ENCODE results near the gene EIF4G3. TPM values are rescaled to one million over a fixed set of nuclear protein-coding genes. Genes with fewer than 3 reads are reported as not detected.
A peak's percentile ranks its signal among the peaks of the same experiment; 100 is the strongest.

EIF4G3 gene
- total RNA-seq, 1 donor from 2014 or later: 66.0 TPM

DNA sequence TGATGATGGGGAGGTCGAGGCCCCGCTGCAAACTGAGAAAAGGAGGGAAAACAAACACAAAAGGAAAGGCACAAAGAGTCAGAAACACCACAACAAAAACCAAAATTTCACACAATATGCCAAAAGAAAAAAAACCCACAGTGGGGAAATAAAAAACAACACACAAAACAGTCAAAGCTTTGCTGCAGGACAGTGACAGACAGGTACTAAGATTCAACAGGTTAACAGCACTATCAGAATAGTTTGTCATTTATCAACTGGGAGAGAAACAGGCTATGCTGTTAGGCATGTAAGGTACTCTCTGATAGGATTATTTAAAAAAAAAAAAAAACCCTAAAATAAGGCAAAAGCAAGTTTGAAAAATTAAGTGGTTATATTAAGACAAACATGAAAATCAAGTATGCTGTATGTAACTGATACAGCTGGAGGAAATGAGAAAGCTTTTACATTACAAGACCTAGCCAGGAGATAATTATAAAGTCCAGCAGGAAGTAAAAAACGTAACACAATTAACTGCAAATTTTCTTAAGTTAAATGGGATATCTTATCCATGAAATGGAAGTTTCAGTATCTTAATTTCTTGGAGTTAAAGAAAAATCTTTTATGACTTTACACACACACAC, 179.0 kb downstream of the EIF4G3 start:
- intact Hi-C loops (cut with micrococcal nuclease): loop anchor here (10.0 kb wide), 1 partner anchor 297 kb away; the partner anchor contains the start of gene ECE1
- Mint-ChIP-seq H3K4me1 (ENCODE audit: low read depth) (peaks cover 40% of the 10 kb centered on the region), H3K27ac (no peak overlapping the region), H3K4me3 (ENCODE audit: low read depth) (no peak overlapping the region), H3K36me3 (ENCODE audit: low read depth) (peaks cover 17% of the 10 kb centered on the region), H3K9me3 (no peaks in the 10 kb centered on the region), H3K27me3 (ENCODE audit: low read depth) (no peaks in the 10 kb centered on the region)
- DNase-seq (ENCODE audit: low spot score): no peak

DNA sequence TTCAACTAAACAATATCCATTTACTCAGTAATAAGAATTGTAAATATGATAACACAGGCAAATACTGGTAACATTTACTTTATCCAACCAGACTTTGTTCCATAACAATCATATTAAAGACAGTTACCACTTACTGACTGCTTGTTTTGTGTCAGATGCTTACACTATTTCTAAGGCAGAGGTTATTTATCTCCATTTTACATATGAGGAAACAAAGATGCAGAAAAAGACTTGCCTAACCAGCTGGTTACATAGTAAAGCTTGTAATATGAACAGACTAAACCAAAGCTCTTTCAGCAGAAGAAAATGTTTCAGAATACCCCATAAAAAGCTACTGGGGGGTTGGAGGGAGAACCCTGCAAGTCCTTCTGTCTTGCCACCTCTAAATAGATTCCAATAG, 180.1 kb downstream of the EIF4G3 start:
- Mint-ChIP-seq H3K4me3 (ENCODE audit: low read depth) (no peak overlapping the region), H3K36me3 (ENCODE audit: low read depth) (peaks cover 15% of the 10 kb centered on the region), H3K9me3 (no peaks in the 10 kb centered on the region), H3K27me3 (ENCODE audit: low read depth) (no peaks in the 10 kb centered on the region), H3K4me1 (ENCODE audit: low read depth) (peaks cover 51% of the 10 kb centered on the region), H3K27ac (no peak overlapping the region)
- intact Hi-C loops (cut with micrococcal nuclease): loop anchor here (10.0 kb wide), 1 partner anchor 298 kb away; the partner anchor contains the start of gene ECE1
- no peak for DNase-seq (ENCODE audit: low spot score)

GRCh38 chr1:20993716-20994575, 182.8 kb downstream of the EIF4G3 start:
- no peaks in the 10 kb centered on the region for H3K9me3 Mint-ChIP-seq
- no peak for DNase-seq (ENCODE audit: low spot score)
- peaks cover 5% of the 10 kb centered on the region for H3K36me3 Mint-ChIP-seq (ENCODE audit: low read depth)
- no peaks in the 10 kb centered on the region for H3K27me3 Mint-ChIP-seq (ENCODE audit: low read depth)
- no peak overlapping the region for H3K27ac Mint-ChIP-seq
- H3K4me1 Mint-ChIP-seq (ENCODE audit: low read depth): peaks cover 40% of the 10 kb centered on the region
- intact Hi-C loops (cut with micrococcal nuclease): loop anchor here (5.0 to 10.0 kb wide), 3 partner anchors 73 to 301 kb away; partner anchors contain the start of genes ECE1 and EIF4G3
- no peak overlapping the region for H3K4me3 Mint-ChIP-seq (ENCODE audit: low read depth)

DNA sequence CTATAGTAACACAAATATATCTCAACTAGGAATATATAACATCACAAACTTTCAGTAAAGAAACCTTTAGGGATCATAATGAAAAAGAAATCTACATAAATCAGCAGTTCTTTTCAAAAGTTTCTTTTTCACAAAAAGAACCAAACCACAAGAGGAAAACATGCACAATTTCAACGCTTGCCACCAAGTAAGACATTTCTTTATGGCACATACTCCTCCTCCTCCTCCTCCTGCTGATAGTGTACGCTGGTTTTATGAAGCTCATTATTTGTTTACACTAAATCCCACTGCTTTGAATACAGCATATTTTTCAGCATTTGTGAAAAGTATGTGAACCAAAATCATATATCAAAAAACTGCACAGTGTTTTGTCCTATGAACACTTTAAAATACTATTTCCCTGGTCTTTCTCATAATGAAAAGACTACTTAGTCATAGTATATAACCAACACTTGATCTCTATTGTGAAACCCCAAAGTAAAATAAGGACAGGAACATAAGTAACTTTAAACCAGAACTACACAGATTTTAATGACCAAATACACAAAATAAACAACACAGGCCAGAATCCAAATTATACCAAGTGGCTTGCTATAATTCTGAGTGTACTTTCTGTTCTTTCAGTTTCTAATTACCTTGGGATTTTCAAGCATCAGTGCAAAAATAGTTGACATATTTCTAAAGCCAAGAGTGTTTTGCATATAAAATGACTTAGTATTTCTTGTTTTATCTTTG, 184.2 kb downstream of the EIF4G3 start:
- DNase-seq (ENCODE audit: low spot score): no peak
- no peaks in the 10 kb centered on the region for H3K9me3 Mint-ChIP-seq
- peak overlapping the region; percentile 55 for H3K4me3 Mint-ChIP-seq (ENCODE audit: low read depth)
- H3K27me3 Mint-ChIP-seq (ENCODE audit: low read depth): no peaks in the 10 kb centered on the region
- peaks cover 5% of the 10 kb centered on the region for H3K36me3 Mint-ChIP-seq (ENCODE audit: low read depth)
- H3K4me1 Mint-ChIP-seq (ENCODE audit: low read depth): peaks cover 45% of the 10 kb centered on the region
- peak overlapping the region; percentile 92 for H3K27ac Mint-ChIP-seq
- intact Hi-C loops (cut with micrococcal nuclease): loop anchor here (1.0 to 10.0 kb wide), 5 partner anchors 30 to 302 kb away; partner anchors contain the start of genes ECE1 and EIF4G3

DNA sequence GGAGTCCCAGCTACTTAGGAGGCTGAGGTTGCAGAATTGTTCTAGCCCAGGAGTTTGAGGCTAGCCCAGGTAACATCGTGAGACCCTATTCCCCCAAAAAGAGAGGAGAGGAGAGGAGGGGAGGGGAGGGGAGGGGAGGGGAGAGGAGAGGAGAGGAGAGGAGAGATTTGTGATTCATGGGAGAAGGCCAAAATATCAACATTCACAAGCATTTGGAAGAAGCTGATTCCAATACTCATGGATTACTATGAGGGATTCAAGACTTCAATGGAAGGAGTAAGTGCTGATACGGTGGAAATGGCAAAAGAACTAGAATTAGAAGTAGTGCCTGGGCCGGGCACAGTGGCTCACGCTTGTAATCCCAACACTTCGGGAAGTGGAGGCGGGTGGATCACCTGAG, 187.8 kb downstream of the EIF4G3 start:
- peaks cover 5% of the 10 kb centered on the region for H3K36me3 Mint-ChIP-seq (ENCODE audit: low read depth)
- H3K27me3 Mint-ChIP-seq (ENCODE audit: low read depth): no peaks in the 10 kb centered on the region
- no peaks in the 10 kb centered on the region for H3K9me3 Mint-ChIP-seq
- DNase-seq (ENCODE audit: low spot score): no peak
- no peak overlapping the region for H3K4me3 Mint-ChIP-seq (ENCODE audit: low read depth)
- H3K4me1 Mint-ChIP-seq (ENCODE audit: low read depth): peaks cover 38% of the 10 kb centered on the region
- H3K27ac Mint-ChIP-seq: no peak overlapping the region
- intact Hi-C loops (cut with micrococcal nuclease): no loop called here

GRCh38 chr1:20987831-20988825, 188.6 kb downstream of the EIF4G3 start:
- no peaks in the 10 kb centered on the region for H3K9me3 Mint-ChIP-seq
- H3K27me3 Mint-ChIP-seq (ENCODE audit: low read depth): no peaks in the 10 kb centered on the region
- H3K36me3 Mint-ChIP-seq (ENCODE audit: low read depth): peaks cover 5% of the 10 kb centered on the region
- no peak overlapping the region for H3K4me3 Mint-ChIP-seq (ENCODE audit: low read depth)
- H3K4me1 Mint-ChIP-seq (ENCODE audit: low read depth): peaks cover 31% of the 10 kb centered on the region
- intact Hi-C loops (cut with micrococcal nuclease): no loop called here
- DNase-seq (ENCODE audit: low spot score): no peak
- H3K27ac Mint-ChIP-seq: no peak overlapping the region

- peaks cover 9% of the 10 kb centered on the region for H3K4me1 Mint-ChIP-seq (ENCODE audit: low read depth)
- no peaks in the 10 kb centered on the region for H3K27me3 Mint-ChIP-seq (ENCODE audit: low read depth)
- no peak for DNase-seq (ENCODE audit: low spot score)
- H3K36me3 Mint-ChIP-seq (ENCODE audit: low read depth): peaks cover 3% of the 10 kb centered on the region
- H3K27ac Mint-ChIP-seq: no peak overlapping the region
- no peaks in the 10 kb centered on the region for H3K9me3 Mint-ChIP-seq
- intact Hi-C loops (cut with micrococcal nuclease): loop anchor here (1.0 kb wide), 1 partner anchor 212 kb away; no protein-coding TSS in a partner anchor
- H3K4me3 Mint-ChIP-seq (ENCODE audit: low read depth): no peak overlapping the region
Observed at GRCh38 chr1:20983297-20983889, 193.3 kb downstream of the EIF4G3 start.

DNA sequence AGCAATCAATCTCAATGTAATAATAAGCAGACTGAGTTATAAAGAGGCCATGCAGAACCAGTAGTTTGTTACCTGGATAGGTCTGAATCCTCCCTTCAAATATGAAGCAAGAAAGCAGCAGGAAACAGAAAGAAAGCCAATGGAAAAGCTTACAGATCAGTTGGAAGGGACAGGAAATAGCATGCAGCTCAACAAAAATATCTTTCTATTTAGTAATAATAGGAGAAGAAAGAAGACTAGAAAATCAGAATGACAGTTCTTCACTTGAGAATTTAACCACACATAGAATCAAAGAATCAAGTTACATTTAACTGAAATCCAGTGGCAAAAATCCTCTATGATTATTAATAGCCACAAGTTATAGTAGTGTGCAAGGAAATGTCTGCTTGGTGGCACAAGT, 194.4 kb downstream of the EIF4G3 start:
- H3K4me1 Mint-ChIP-seq (ENCODE audit: low read depth): peaks cover 1% of the 10 kb centered on the region
- peaks cover 3% of the 10 kb centered on the region for H3K36me3 Mint-ChIP-seq (ENCODE audit: low read depth)
- H3K4me3 Mint-ChIP-seq (ENCODE audit: low read depth): no peak overlapping the region
- intact Hi-C loops (cut with micrococcal nuclease): no loop called here
- H3K27ac Mint-ChIP-seq: no peak overlapping the region
- H3K9me3 Mint-ChIP-seq: no peaks in the 10 kb centered on the region
- DNase-seq (ENCODE audit: low spot score): no peak
- no peaks in the 10 kb centered on the region for H3K27me3 Mint-ChIP-seq (ENCODE audit: low read depth)

DNA sequence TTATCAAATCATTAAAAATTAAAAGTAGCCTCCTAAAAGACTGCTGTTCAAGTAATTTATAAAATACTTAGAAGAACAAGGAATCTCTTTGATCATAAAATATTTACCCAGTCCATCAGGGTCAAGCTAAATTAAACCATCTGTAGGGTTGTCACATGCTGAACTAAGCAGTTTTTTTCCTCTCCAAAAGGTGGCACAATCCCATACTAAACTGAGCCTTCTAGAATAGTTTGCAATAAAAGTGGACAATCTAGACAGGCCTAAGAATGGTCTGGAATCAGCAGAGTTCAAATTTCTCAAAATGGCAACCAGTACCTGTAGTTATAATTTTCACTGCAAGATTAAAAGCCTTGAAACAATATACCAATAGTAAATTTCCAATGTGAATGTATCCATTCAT, 194.8 kb downstream of the EIF4G3 start:
- H3K4me3 Mint-ChIP-seq (ENCODE audit: low read depth): no peak overlapping the region
- no peak for DNase-seq (ENCODE audit: low spot score)
- no peaks in the 10 kb centered on the region for H3K27me3 Mint-ChIP-seq (ENCODE audit: low read depth)
- no peaks in the 10 kb centered on the region for H3K9me3 Mint-ChIP-seq
- intact Hi-C loops (cut with micrococcal nuclease): no loop called here
- peaks cover 3% of the 10 kb centered on the region for H3K36me3 Mint-ChIP-seq (ENCODE audit: low read depth)
- H3K27ac Mint-ChIP-seq: no peak overlapping the region
- H3K4me1 Mint-ChIP-seq (ENCODE audit: low read depth): peaks cover 1% of the 10 kb centered on the region

DNA sequence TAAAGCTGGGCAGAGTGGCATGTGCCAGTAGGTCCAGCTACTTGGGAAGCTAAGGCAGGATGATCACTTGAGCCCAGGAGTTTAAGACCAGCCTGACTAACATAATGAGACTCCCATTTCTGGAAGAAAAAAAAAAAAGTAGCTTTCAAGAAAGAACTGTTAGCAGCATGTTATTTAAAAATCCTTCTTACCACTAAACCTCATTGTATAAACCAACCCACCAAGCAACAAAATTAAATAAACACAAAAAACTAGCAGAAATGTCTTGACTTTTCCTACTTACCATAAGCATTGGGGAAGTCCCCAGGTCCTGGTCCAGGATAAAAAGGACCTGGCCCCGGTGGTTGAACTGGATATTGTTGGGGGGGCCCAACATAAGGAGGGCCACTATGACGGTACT, 196.6 kb downstream of the EIF4G3 start:
- Mint-ChIP-seq H3K4me1 (ENCODE audit: low read depth) (peaks cover 1% of the 10 kb centered on the region), H3K9me3 (no peaks in the 10 kb centered on the region), H3K27ac (no peak overlapping the region), H3K27me3 (ENCODE audit: low read depth) (no peaks in the 10 kb centered on the region), H3K4me3 (ENCODE audit: low read depth) (no peak overlapping the region), H3K36me3 (ENCODE audit: low read depth) (peaks cover 3% of the 10 kb centered on the region)
- no peak for DNase-seq (ENCODE audit: low spot score)
- intact Hi-C loops (cut with micrococcal nuclease): no loop called here

DNA sequence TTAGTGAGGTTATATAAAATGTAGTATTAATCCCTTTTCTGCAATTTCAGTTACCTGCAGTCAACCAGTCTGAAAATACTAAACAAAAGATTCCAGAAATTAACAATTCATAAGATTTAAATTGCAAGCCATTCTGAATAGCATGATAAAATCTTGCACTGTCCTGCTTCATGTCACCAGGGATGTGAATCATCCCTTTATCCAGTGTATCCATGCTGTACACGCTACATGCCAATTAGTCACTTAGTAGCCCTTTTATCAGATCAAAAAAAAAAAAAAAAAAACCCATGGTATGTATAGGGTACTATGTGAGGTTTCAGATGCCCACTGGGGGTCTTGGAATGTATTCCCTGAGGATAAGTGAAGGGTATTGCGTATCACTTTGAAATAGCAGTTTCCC, 198.3 kb downstream of the EIF4G3 start:
- DNase-seq (ENCODE audit: low spot score): no peak
- Mint-ChIP-seq H3K27me3 (ENCODE audit: low read depth) (no peaks in the 10 kb centered on the region), H3K27ac (no peak overlapping the region), H3K4me1 (ENCODE audit: low read depth) (peaks cover 7% of the 10 kb centered on the region), H3K36me3 (ENCODE audit: low read depth) (peaks cover 10% of the 10 kb centered on the region), H3K4me3 (ENCODE audit: low read depth) (no peak overlapping the region), H3K9me3 (no peaks in the 10 kb centered on the region)
- intact Hi-C loops (cut with micrococcal nuclease): no loop called here

Data from activated T-helper 2 cell treated with anti-CD3 and anti-CD28 coated beads, Interferon-gamma antibody, Interleukin-2, Interleukin-4, amounts not matched to agents 10 μg/mL and 5 μg/mL and 100 μg/mL, durations not matched to agents 14 hours and 24 hours and 36 hours (primary cell).